ENCODE data around the gene SUPT16H. TPM values are rescaled to one million over a fixed set of nuclear protein-coding genes. Genes with fewer than 3 reads are reported as not detected.

The SUPT16H gene
- total and polyA plus RNA-seq, 2 of the 13 experiments (the other 11 are each of a cell fraction or from before 2014, with no cell fraction given): 77.5 to 230 TPM

DNA sequence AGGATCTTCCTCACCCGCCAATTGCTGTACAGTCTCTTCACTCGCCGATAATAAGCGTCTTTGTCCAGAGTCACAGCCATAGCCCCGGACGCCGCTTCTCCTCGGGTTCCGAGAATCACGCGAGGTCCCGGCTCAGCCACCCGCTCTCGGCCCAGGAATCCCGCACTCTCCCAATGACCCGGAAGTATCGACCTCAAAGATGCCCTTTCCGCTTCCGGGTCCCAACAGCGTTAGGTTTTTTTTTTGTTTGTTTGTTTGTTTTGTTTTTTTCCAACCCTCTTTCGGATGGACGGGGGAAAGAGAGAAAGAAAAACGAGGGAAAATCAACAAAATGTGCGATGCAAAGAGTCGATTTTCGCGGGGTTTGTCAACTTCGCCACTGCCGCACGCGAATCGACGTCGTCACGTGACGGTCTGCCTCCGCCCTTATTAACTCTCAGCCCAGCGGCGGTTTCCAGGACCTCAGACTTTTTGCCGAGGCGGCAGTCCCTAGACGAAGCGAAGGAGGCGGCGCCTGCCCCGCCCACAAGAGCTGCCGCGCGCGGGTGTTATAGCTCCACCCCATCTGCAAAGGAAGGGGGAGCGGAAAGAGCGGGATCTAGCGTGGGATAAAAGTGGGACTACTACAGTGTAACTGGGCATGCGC lies at the start of gene SUPT16H (continued):
- TF ChIP-seq, protein P1, sequence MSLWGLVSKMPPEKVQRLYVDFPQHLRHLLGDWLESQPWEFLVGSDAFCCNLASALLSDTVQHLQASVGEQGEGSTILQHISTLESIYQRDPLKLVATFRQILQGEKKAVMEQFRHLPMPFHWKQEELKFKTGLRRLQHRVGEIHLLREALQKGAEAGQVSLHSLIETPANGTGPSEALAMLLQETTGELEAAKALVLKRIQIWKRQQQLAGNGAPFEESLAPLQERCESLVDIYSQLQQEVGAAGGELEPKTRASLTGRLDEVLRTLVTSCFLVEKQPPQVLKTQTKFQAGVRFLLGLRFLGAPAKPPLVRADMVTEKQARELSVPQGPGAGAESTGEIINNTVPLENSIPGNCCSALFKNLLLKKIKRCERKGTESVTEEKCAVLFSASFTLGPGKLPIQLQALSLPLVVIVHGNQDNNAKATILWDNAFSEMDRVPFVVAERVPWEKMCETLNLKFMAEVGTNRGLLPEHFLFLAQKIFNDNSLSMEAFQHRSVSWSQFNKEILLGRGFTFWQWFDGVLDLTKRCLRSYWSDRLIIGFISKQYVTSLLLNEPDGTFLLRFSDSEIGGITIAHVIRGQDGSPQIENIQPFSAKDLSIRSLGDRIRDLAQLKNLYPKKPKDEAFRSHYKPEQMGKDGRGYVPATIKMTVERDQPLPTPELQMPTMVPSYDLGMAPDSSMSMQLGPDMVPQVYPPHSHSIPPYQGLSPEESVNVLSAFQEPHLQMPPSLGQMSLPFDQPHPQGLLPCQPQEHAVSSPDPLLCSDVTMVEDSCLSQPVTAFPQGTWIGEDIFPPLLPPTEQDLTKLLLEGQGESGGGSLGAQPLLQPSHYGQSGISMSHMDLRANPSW (CRISPR knock-in tag; IDR thresholded peaks at IDR 0.05; ENCODE audit: borderline replicate concordance): peak; percentile 98

DNA sequence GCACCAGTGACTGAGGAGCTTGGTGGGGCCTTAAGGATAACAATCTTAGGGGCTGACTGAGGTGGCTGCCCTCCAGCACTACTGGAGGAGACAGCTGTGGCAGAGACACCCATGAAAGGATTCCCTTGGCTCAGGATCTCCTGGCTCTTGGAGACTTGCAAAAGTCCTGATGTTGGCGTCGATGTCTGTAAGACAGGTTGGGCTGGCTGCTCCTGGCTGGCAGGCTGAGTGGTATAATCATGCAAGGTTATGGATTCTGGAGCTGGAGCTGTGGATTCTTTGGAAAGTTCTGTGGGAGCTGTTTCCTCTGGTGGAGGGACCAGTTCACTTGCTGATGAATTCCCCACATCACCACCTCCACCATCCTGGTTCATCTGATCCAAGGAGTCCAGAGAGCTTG lies 47.3 kb upstream of the SUPT16H start:
- ATAC-seq (peak; percentile 31; the same call in 2 of the 3 replicates), FAIRE-seq (no peak), DNase-seq (ENCODE audit: low spot score) (no peak)
- POLR2A ChIA-PET: interaction anchor here (1.3 kb wide), 1 partner anchor 25 kb away, joined by 8 read pairs; the partner anchor contains the start of gene CHD8
- Histone ChIP-seq H4K20me1 (ENCODE audit: insufficient read depth, low read length) (no peaks in the 10 kb centered on the region), H3K36me3 (replicated peaks in 1 of 2; ENCODE audit: control insufficient read depth in 1 of 2, insufficient read depth in 2 of 2, low read length in 2 of 2) (peaks cover 31 to 65% of the 10 kb centered on the region in 2 experiments), H3K79me2 (ENCODE audit: insufficient read depth, low read length) (peaks cover 46% of the 10 kb centered on the region), H2AFZ (ENCODE audit: low read length) (no peak overlapping the region), H3K9me3 (ENCODE audit: low read length) (no peaks in the 10 kb centered on the region), H3K4me3 (replicated peaks in 1 of 3; ENCODE audit: insufficient read depth in 1 of 3, low read depth in 2 of 3, low read length in 3 of 3) (no peak overlapping the region), H3K4me2 (ENCODE audit: low read depth, low read length) (no peak overlapping the region), H3K9ac (ENCODE audit: insufficient read depth, low read depth, low read length) (no peak overlapping the region), H3K27ac (ENCODE audit: extremely low read length, insufficient read depth, low read length) (no peak overlapping the region), H3K27me3 (ENCODE audit: control insufficient read depth in 1 of 2, insufficient read depth in 2 of 2, low read length in 2 of 2) (no peaks in the 10 kb centered on the region), H3K4me1 (ENCODE audit: insufficient read depth, low read length) (peaks cover 16% of the 10 kb centered on the region)
- CTCF ChIA-PET (ENCODE audit: low intra/inter-chr PET ratio, low total read pairs): no interaction called here
- in situ Hi-C loops (cut with HindIII; ENCODE audit: extremely low pct_ligation_motif_present, low pct_unique_long_range_greater_than_20kb): no loop called here
- 95% methylated on average over 2 of the region's 2 CpGs for WGBS (ENCODE audit: low lambda C conversion rate)
- intact Hi-C loops (cut with micrococcal nuclease; ENCODE audit: unreplicated experiment): no loop called here
- no TSS peak for BruUV-seq (replicated peaks)
- 0 out of 2 replicates have a peak, but pooled peaks have one; percentile 34 for TF ChIP-seq ZNF766 (CRISPR knock-in tag; IDR thresholded peaks at IDR 0.05; ENCODE audit: borderline replicate concordance)
- 0 out of 2 replicates have a peak, but pooled peaks have one; percentile 9 for TF ChIP-seq ZNF703 (CRISPR knock-in tag; IDR thresholded peaks at IDR 0.05; ENCODE audit: borderline replicate concordance)
- no peak for TF ChIP-seq ZSCAN12 (CRISPR knock-in tag; IDR thresholded peaks at IDR 0.05)
- TF ChIP-seq ZNF143 (CRISPR knock-in tag; IDR thresholded peaks at IDR 0.05): 0 out of 2 replicates have a peak, but pooled peaks have one; percentile 7
- 0 out of 2 replicates have a peak, but pooled peaks have one; percentile 55 for TF ChIP-seq NRL (CRISPR knock-in tag; IDR thresholded peaks at IDR 0.05; ENCODE audit: borderline replicate concordance)
- TF ChIP-seq NFE2L2 (IDR thresholded peaks at IDR 0.05; ENCODE audit: low read length): no peak

Measured in HepG2 (cell line).